Measurements from ENCODE around the gene SLC4A7. TPM values are rescaled to one million over a fixed set of nuclear protein-coding genes. Genes with fewer than 3 reads are reported as not detected.

Gene SLC4A7
- total and polyA plus RNA-seq, 2 donors (not counting 1 experiment from before 2014, with no cell fraction given), result 23.8 to 214 TPM

DNA sequence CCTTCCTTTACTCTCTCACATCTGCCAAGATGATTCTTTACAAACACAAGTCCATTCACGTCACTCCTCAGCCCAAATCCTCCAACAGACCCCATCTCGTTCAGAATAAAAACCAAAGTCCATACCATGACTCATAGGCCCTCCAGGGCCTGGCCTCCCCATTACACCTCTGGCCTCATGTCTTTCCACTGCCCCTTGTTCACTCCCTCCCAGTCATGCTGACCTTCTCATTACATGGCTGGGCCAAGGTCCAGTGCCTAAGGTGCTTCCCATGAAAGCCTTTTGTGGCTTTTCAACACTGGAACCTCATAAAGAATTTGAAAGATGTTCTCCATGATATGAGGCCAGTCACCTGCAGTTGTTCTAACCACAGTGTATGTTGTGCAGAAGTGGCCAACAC, 159.5 kb downstream of the SLC4A7 start:
- no peak overlapping the region for H2AFZ ChIP-seq (ENCODE audit: low read length)
- TF ChIP-seq, protein P1, sequence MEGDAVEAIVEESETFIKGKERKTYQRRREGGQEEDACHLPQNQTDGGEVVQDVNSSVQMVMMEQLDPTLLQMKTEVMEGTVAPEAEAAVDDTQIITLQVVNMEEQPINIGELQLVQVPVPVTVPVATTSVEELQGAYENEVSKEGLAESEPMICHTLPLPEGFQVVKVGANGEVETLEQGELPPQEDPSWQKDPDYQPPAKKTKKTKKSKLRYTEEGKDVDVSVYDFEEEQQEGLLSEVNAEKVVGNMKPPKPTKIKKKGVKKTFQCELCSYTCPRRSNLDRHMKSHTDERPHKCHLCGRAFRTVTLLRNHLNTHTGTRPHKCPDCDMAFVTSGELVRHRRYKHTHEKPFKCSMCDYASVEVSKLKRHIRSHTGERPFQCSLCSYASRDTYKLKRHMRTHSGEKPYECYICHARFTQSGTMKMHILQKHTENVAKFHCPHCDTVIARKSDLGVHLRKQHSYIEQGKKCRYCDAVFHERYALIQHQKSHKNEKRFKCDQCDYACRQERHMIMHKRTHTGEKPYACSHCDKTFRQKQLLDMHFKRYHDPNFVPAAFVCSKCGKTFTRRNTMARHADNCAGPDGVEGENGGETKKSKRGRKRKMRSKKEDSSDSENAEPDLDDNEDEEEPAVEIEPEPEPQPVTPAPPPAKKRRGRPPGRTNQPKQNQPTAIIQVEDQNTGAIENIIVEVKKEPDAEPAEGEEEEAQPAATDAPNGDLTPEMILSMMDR (conservative IDR thresholded peaks at IDR 0.05 in 1 of 2, IDR thresholded peaks at IDR 0.05 in 1 of 2; ENCODE audit: low read depth in 1 of 2, low read length in 2 of 2), result no peak
- TF ChIP-seq EZH2 (IDR thresholded peaks at IDR 0.05; ENCODE audit: low read length, missing control alignments), result no peak
- no peaks in the 10 kb centered on the region for H3K79me2 ChIP-seq (ENCODE audit: control insufficient read depth, insufficient read depth, low read length)
- peaks cover 21% of the 10 kb centered on the region for H3K4me1 ChIP-seq (ENCODE audit: control insufficient read depth, extremely low read depth, insufficient read depth, low read length)
- H3K9me3 ChIP-seq (ENCODE audit: control insufficient read depth, insufficient read depth, low read depth, low read length), result no peaks in the 10 kb centered on the region
- H3K4me3 ChIP-seq (replicated peaks in 1 of 4; ENCODE audit: control extremely low read depth in 1 of 4, insufficient read depth in 1 of 4, low read depth in 3 of 4, low read length in 4 of 4), result no peak overlapping the region
- no peaks in the 10 kb centered on the region for H3K27me3 ChIP-seq (ENCODE audit: control insufficient read depth, insufficient read depth, low read length)
- H3K9ac ChIP-seq (ENCODE audit: insufficient read depth, low read length), result no peak overlapping the region
- no peak overlapping the region for H3K27ac ChIP-seq (ENCODE audit: insufficient read depth, low read length)
- H3K4me2 ChIP-seq (ENCODE audit: extremely low read depth, insufficient read depth, low read length), result no peak overlapping the region
- no peaks in the 10 kb centered on the region for H4K20me1 ChIP-seq (ENCODE audit: control insufficient read depth, extremely low read depth, insufficient read depth, low read length)
- DNase-seq (ENCODE audit: low read depth in 2 of 2), result peak; percentile 5 to 15
- no peaks in the 10 kb centered on the region for H3K36me3 ChIP-seq (ENCODE audit: control insufficient read depth, insufficient read depth, low read length)

DNA sequence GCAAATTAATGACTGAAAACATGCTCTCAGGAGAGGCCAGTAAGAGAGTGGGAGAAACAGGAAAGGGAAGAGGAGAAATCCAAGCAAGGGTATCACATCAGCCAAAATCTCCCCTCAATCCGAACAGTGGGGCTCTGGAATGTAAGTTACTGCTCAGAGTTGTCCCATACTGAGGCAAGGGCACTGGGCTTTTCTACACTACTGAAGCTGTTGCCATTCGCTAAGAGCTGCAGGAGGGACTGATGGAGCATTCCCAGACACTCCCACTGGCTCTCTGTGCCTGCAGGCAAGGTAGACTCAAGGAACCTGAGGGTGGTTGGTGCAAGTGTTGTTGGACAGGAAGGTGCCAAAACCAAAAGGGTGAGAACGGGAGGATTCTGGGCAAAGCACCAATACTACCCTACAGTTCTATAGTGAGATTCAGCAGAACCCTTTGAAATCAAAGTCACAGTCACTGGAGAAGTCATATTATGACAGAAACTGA, 161.1 kb downstream of the SLC4A7 start:
- no peak overlapping the region for H2AFZ ChIP-seq (ENCODE audit: low read length)
- no peaks in the 10 kb centered on the region for H3K27me3 ChIP-seq (ENCODE audit: control insufficient read depth, insufficient read depth, low read length)
- no peak for TF ChIP-seq EZH2 (IDR thresholded peaks at IDR 0.05; ENCODE audit: low read length, missing control alignments)
- TF ChIP-seq, protein P1 (conservative IDR thresholded peaks at IDR 0.05 in 1 of 2, IDR thresholded peaks at IDR 0.05 in 1 of 2; ENCODE audit: low read depth in 1 of 2, low read length in 2 of 2), result no peak
- H3K36me3 ChIP-seq (ENCODE audit: control insufficient read depth, insufficient read depth, low read length), result no peaks in the 10 kb centered on the region
- H3K4me3 ChIP-seq (replicated peaks in 1 of 4; ENCODE audit: control extremely low read depth in 1 of 4, insufficient read depth in 1 of 4, low read depth in 3 of 4, low read length in 4 of 4), result no peak overlapping the region
- no peak overlapping the region for H3K27ac ChIP-seq (ENCODE audit: insufficient read depth, low read length)
- no peaks in the 10 kb centered on the region for H3K79me2 ChIP-seq (ENCODE audit: control insufficient read depth, insufficient read depth, low read length)
- no peaks in the 10 kb centered on the region for H3K9me3 ChIP-seq (ENCODE audit: control insufficient read depth, insufficient read depth, low read depth, low read length)
- H4K20me1 ChIP-seq (ENCODE audit: control insufficient read depth, extremely low read depth, insufficient read depth, low read length), result no peaks in the 10 kb centered on the region
- no peak overlapping the region for H3K4me2 ChIP-seq (ENCODE audit: extremely low read depth, insufficient read depth, low read length)
- H3K4me1 ChIP-seq (ENCODE audit: control insufficient read depth, extremely low read depth, insufficient read depth, low read length), result peaks cover 21% of the 10 kb centered on the region
- no peak for DNase-seq (ENCODE audit: low read depth in 2 of 2)
- H3K9ac ChIP-seq (ENCODE audit: insufficient read depth, low read length), result no peak overlapping the region

Other genes starting within 250 kb of the SLC4A7 start
- gene NEK10, start 115.0 kb downstream of the SLC4A7 start, total RNA-seq, result 16.4 and 23.0 TPM in 2 replicates
- 1.4 and 1.5 TPM in 2 replicates for gene NEK10, start 115.0 kb downstream of the SLC4A7 start, polyA plus RNA-seq
- gene EOMES, start 237.9 kb upstream of the SLC4A7 start, total RNA-seq, result under 0.01 TPM in 1 of 2 replicates, not detected in the other
- 0.01 TPM in 1 of 2 replicates, not detected in the other for gene EOMES, start 237.9 kb upstream of the SLC4A7 start, polyA plus RNA-seq